WTC11 (cell line): Measurements from ENCODE around the gene ESRRG. TPM values are rescaled to one million over a fixed set of nuclear protein-coding genes. Genes with fewer than 3 reads are reported as not detected.

Source experiments
- ATAC-seq: fragments of 200-7000 bp; cut with Tn5 transposase; 2 replicates; pipeline ENCODE4 v1.10.0; 2021; ENCODE audit warnings: mild to moderate bottlenecking, moderate library complexity
- CTCF ChIA-PET: fragments of 300-600 bp; sonication (Branson Sonifier 250); formaldehyde crosslinking; loops from one replicate; lab custom pipeline; 2021; ENCODE audit warnings: antibody characterized with exemption; lab: Charles Lee
- POLR2A ChIA-PET: fragments of 350-600 bp; sonication (Branson Sonifier 250); formaldehyde crosslinking; loops from one replicate; lab custom pipeline; 2021; ENCODE audit warnings: antibody characterized with exemption; lab: Charles Lee
- DNase-seq: peaks from one replicate; pipeline ENCODE4 v3.0.0; 2021; ENCODE audit warnings: low spot score
- H3K27ac Mint-ChIP-seq: 2 replicates; pipeline ENCODE4 v1.8.0; 2021; ENCODE audit warnings: mixed read lengths
- H3K27me3 Mint-ChIP-seq: 2 replicates; pipeline ENCODE4 v1.8.0; 2021; ENCODE audit warnings: low read depth, mild to moderate bottlenecking, moderate library complexity, mixed read lengths
- H3K36me3 Mint-ChIP-seq: 2 replicates; pipeline ENCODE4 v1.8.0; 2021; ENCODE audit warnings: mixed read lengths
- H3K4me1 Mint-ChIP-seq: 2 replicates; pipeline ENCODE4 v1.8.0; 2022; ENCODE audit warnings: mixed read lengths
- H3K4me3 Mint-ChIP-seq: 2 replicates; pipeline ENCODE4 v1.8.0; 2021; ENCODE audit warnings: mild to moderate bottlenecking, moderate library complexity, mixed read lengths
- H3K9me3 Mint-ChIP-seq: 2 replicates; pipeline ENCODE4 v1.8.0; 2021; ENCODE audit warnings: mixed read lengths
- AFF4 ChIP-seq: sonication (generic); formaldehyde crosslinking; IDR thresholded peaks from 2 replicates; pipeline ENCODE4 v1.8.1; 2023; ENCODE audit warnings: mild to moderate bottlenecking, missing genetic modification reagents, borderline replicate concordance
- ARID4B ChIP-seq: sonication (generic); formaldehyde crosslinking; IDR thresholded peaks from 2 replicates; pipeline ENCODE4 v1.8.0; 2023; ENCODE audit warnings: missing genetic modification reagents, mild to moderate bottlenecking, borderline replicate concordance
- ATF6 ChIP-seq: sonication (generic); formaldehyde crosslinking; IDR thresholded peaks from 2 replicates; pipeline ENCODE4 v1.8.1; 2023; ENCODE audit warnings: mild to moderate bottlenecking, missing genetic modification reagents
- ESRRA ChIP-seq: sonication (generic); formaldehyde crosslinking; IDR thresholded peaks from 2 replicates; pipeline ENCODE4 v1.8.1; 2022; ENCODE audit warnings: mild to moderate bottlenecking, missing genetic modification reagents, borderline replicate concordance
- GRHL2 ChIP-seq: fragments of 250-450 bp; sonication (Bioruptor Pico); IDR thresholded peaks from 2 replicates; pipeline ENCODE4 v1.8.0; 2022; ENCODE audit warnings: mild to moderate bottlenecking, moderate library complexity; ENCODE audit not compliant: insufficient replicate concordance, severe bottlenecking
- GTF2I ChIP-seq: fragments of 250-450 bp; sonication (Bioruptor Pico); conservative IDR thresholded peaks from 2 replicates; pipeline ENCODE4 v1.4.0; 2021; ENCODE audit warnings: mild to moderate bottlenecking
- JUN ChIP-seq: sonication (generic); formaldehyde crosslinking; IDR thresholded peaks from 2 replicates; pipeline ENCODE4 v1.8.0; 2023; ENCODE audit warnings: mild to moderate bottlenecking, missing genetic modification reagents
- MYBL2 ChIP-seq: sonication (generic); formaldehyde crosslinking; IDR thresholded peaks from 2 replicates; pipeline ENCODE4 v1.8.1; 2023; ENCODE audit warnings: mild to moderate bottlenecking, moderate library complexity, missing genetic modification reagents
- NFYB ChIP-seq: sonication (generic); formaldehyde crosslinking; conservative IDR thresholded peaks from 2 replicates; pipeline ENCODE4 v1.8.0; 2022; ENCODE audit warnings: low read depth, missing genetic modification reagents
- PREB ChIP-seq: sonication (generic); formaldehyde crosslinking; IDR thresholded peaks from 2 replicates; pipeline ENCODE4 v1.8.1; 2022; ENCODE audit warnings: mild to moderate bottlenecking, missing genetic modification reagents, moderate library complexity, borderline replicate concordance
- PRRX2 ChIP-seq: fragments of 250-450 bp; sonication (Bioruptor Pico); IDR thresholded peaks from 2 replicates; pipeline ENCODE4 v1.8.0; 2021; ENCODE audit warnings: mild to moderate bottlenecking
- STAT6 ChIP-seq: sonication (generic); formaldehyde crosslinking; conservative IDR thresholded peaks from 2 replicates; pipeline ENCODE4 v1.8.1; 2023; ENCODE audit warnings: mild to moderate bottlenecking, low read depth, missing genetic modification reagents, moderate library complexity
- ZMAT4 ChIP-seq: fragments of 250-450 bp; sonication (Bioruptor Pico); IDR thresholded peaks from 2 replicates; pipeline ENCODE4 v1.9.0; 2021; ENCODE audit warnings: mild to moderate bottlenecking
- ZNF232 ChIP-seq: sonication (generic); formaldehyde crosslinking; IDR thresholded peaks from 2 replicates; pipeline ENCODE4 v1.8.0; 2022; ENCODE audit warnings: mild to moderate bottlenecking, missing genetic modification reagents
- ZNF263 ChIP-seq: sonication (generic); formaldehyde crosslinking; IDR thresholded peaks from 2 replicates; pipeline ENCODE4 v1.8.1; 2022; ENCODE audit warnings: low read depth, mild to moderate bottlenecking, moderate library complexity, missing genetic modification reagents
- ZNF317 ChIP-seq: sonication (generic); formaldehyde crosslinking; IDR thresholded peaks from 2 replicates; pipeline ENCODE4 v1.8.1; 2023; ENCODE audit warnings: low read depth, mild to moderate bottlenecking, moderate library complexity, missing genetic modification reagents, borderline replicate concordance
- total RNA-seq: library from RNA; stranded (reverse); gene quantifications from 3 replicates; pipeline ENCODE4 v1.2.3, GENCODE V29; 2021
- TF ChIP-seq, protein P1 (sequence below): sonication (generic); formaldehyde crosslinking; conservative IDR thresholded peaks from 2 replicates; pipeline ENCODE4 v1.8.1; 2022; ENCODE audit warnings: mild to moderate bottlenecking, missing genetic modification reagents

The ESRRG gene
- total RNA-seq, 1 experiment from 2014 or later: 2.3 TPM

GRCh38 chr1:216478238-216478637 is 245.0 kb downstream of the ESRRG start (continued):
- no peak for TF ChIP-seq ATF6 (CRISPR knock-in tag)
- TF ChIP-seq, all 79 proteins: peak for 0

DNA sequence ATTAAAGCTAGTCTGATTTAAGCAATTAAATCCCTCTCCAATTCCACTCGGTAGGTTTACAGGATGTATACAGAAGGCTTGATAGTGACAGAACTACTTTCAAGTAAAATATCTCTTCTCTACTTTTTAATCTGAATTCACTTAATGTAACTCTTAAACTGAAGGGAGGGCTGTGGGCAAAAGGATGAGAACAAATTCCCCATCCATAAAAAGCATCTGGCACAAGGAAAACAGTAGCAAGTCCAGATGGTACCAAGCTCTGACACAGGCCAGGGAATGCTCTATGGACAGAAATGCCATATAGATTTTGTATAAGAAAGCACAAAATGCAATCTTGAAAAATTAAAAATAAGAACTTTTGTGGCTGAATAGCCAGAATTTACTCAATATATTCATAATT is 246.9 kb downstream of the ESRRG start:
- peaks cover 6% of the 10 kb centered on the region for H3K9me3 Mint-ChIP-seq
- no peaks in the 10 kb centered on the region for H3K27me3 Mint-ChIP-seq
- no peak for ATAC-seq
- H3K27ac Mint-ChIP-seq: no peak overlapping the region
- H3K4me3 Mint-ChIP-seq: no peak overlapping the region
- CTCF ChIA-PET: no interaction called here
- H3K4me1 Mint-ChIP-seq: peaks cover 4% of the 10 kb centered on the region
- no peak for TF ChIP-seq PRRX2
- TF ChIP-seq NFYB: no peak
- no peak for TF ChIP-seq GTF2I (CRISPR knock-in tag)
- TF ChIP-seq, all 79 proteins: peak for 0
- DNase-seq: no peak
- POLR2A ChIA-PET: no interaction called here
- no peaks in the 10 kb centered on the region for H3K36me3 Mint-ChIP-seq

- DNase-seq (no peak), ATAC-seq (no peak)
- ChIA-PET POLR2A (no interaction called here), CTCF (interaction anchor here (1.0 kb wide), 1 partner anchor 165 kb away, joined by 3 read pairs; no protein-coding TSS in a partner anchor)
- Mint-ChIP-seq H3K4me1 (no peaks in the 10 kb centered on the region), H3K36me3 (no peaks in the 10 kb centered on the region), H3K27ac (no peak overlapping the region), H3K9me3 (peaks cover 3% of the 10 kb centered on the region; the same call in 1 of the 2 replicates), H3K4me3 (no peak overlapping the region), H3K27me3 (no peaks in the 10 kb centered on the region)
- TF ChIP-seq ESRRA (CRISPR knock-in tag) (no peak), ARID4B (no peak), GRHL2 (CRISPR knock-in tag) (no peak), MYBL2 (CRISPR knock-in tag) (no peak), ZMAT4 (no peak), AFF4 (CRISPR knock-in tag) (no peak), ZNF263 (CRISPR knock-in tag) (no peak), GTF2I (CRISPR knock-in tag) (no peak), ZNF232 (CRISPR knock-in tag) (no peak), JUN (CRISPR knock-in tag) (no peak), ZNF317 (CRISPR knock-in tag) (no peak), STAT6 (CRISPR knock-in tag) (no peak), PREB (CRISPR knock-in tag) (no peak)
- TF ChIP-seq, protein P1, sequence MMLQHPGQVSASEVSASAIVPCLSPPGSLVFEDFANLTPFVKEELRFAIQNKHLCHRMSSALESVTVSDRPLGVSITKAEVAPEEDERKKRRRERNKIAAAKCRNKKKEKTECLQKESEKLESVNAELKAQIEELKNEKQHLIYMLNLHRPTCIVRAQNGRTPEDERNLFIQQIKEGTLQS (CRISPR knock-in tag): no peak
Measured at GRCh38 chr1:216475659-216476276, 247.5 kb downstream of the ESRRG start.
